ENCODE data around the gene CACNB2.

Gene CACNB2

DNA sequence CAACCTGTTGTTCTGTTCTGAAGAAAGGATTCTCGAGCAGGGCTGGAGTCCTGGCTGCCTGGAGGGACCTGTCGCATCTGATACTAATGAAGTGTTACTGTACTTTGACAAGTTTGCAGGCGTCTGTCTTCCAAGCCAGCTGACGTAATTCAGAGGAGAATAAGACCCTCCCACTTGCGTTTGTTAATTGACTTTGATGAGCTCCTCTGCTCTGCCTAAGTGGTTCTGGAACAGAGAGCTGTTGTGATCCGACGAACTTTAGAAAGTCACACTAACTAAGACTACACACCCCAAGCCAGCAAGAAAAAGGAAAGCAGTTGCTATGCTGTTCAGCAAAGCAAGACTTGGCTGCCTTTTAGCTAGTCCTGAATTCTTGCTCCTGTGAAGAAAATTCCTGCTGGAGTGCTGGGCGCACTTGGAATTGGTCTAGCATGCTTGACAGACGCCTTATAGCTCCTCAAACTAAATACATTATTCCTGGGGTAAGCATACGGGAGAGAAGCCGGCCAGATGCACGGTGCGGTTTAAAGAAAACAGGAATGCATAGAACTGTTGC, 200.3 kb downstream of the CACNB2 start:
- no peak for DNase-seq (ENCODE audit: low read depth)

DNA sequence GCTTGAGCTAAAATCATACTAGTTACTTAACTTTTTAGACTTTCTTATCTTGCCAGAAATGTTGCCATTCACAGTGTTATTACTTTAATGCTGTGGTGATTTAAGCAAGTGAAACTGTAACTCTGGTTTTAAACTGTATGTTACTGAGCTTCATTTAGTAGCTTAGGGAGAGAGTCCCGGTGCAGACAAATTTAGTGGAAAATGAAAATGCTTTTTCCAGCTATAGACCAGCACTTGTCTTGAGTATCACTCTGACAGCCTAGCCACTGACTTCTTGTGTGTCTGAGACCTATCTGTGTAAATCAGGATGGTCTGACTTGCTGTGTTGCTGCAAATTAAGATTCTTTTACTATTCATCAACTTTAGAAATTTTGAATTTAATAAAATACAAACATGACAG, 200.8 kb downstream of the CACNB2 start:
- DNase-seq (ENCODE audit: low read depth), result no peak

DNA sequence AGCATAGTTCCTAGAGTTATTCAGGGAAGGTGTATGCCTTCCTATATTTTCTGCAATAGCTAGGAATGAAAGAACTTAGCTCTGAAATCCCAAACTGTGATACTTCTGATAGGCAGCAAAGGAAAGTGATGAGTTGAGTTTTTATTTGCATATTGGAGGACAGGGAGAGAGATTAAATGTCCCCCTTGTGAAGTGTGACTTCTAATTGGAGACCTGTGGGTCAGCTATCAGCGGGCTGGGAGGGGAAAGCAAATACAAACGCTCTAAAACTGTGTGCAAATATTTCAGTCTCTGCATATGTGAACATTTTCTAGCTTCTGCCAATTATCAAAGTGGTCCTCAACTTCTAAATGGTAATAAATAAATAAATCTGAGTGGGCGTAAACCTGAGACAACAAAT, 203.3 kb downstream of the CACNB2 start:
- DNase-seq (ENCODE audit: low read depth), result no peak

DNA sequence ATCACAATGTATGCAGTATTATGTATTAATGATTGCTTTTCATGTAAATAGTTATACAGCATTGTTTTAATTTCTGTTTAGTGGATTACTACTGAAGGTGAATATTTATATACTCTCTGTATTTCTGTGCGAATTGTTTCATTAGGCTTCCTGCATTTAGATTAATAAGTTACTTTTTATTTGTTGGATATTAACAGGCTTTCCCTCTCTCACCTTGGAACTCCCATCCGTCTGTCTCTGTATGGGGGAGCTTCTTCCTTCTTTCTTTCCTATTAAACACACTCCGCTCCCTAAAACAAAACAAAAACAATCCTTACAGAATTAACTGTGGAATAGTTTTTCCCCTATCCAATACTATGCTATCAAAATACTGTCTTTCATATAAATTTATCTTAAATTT, 205.1 kb downstream of the CACNB2 start:
- DNase-seq (ENCODE audit: low read depth), result no peak

DNA sequence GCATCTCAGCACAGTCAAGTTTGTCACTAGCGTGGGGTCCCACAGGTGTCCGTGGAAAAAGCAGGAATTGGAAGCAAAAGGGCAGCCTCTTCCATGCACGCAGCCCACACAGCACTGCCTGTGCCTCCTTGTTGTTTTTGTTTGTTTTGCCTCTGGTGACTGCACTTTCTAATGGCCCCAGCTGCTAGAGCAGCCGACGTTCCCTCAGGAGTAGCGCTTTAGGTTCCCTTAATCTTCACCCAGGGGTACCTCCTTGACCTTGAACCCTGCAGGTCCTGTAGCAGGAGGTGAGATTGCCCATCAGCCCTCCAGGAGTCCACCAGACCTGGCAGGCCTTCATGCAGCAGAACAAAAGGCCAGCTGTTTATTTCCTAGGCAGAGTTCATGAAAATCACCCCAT, 210.1 kb downstream of the CACNB2 start:
- DNase-seq (ENCODE audit: low read depth), result no peak

DNA sequence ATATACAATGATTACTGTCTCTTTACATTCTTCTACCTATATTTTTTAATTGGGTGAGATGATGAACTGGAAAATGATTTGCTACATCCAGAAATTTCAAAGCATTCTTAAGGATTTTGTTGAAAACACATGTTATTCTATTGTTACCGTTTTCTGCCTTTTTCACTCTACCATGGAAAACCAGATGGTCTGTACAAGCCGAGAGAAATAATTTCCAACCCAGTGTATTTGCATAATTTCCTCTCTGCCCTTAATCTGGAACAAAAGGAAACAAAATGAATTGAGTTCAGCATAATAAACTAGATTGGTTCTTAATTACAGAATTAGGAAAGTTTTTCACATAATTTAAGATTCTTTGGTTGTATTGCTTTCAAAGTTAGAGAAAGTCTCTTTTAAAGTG, 211.2 kb downstream of the CACNB2 start:
- DNase-seq (ENCODE audit: low read depth), result no peak

DNA sequence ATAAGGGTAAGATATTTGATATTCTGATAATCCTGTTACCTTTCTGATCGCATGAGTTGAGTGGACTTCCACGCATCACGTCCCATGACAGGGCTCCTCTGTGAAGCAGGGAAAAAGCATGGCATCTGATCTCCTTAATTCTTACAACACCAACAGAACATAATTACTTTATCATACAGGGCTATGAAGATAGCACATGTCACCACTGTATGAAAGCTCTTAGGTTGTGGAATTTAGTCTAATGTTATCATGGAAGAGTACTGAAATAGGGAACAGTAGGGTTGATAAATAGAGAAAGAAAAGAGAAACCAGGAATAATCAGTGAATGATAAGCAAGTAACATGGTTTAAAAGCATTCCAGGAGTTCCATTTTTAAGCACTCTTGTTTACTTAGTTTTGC, 212.0 kb downstream of the CACNB2 start:
- no peak for DNase-seq (ENCODE audit: low read depth)

DNA sequence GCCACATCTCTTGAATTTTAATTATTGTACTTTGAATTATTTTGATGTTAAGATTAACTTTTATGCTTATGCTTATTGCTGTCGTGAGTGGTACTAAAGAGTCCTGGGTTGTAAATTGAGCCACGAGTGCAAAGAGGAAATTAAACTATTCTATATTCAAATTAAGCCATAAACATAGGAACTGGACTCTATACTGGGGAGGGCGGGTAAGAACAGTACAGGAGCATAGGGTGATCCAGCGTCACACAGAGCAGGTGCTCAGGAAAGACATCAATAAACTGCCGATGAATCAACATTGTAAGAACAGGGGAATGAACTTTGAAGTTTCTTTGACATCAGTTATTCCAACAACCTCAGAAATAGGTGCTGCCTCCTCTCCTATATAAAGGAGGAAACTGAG, 219.6 kb downstream of the CACNB2 start:
- DNase-seq (ENCODE audit: low read depth), result no peak

DNA sequence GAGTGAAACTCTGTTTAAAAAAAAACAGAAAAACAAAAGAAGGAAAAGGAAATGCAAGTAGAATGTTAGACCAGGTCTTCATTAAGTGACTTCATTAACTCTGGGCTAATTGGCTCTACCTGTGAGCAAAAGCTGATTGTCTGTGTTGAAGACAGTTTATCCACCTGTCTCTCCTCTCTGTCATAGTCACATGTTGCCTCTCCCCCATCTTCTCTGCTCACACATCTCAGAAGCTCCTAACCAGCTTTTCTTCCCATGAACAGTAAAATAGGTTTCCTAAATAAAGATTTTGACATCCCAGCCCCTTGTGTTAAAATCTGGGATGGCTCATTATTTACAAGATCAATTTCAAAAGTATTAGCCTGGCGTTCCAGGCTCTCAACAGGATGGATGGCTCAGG, 222.7 kb downstream of the CACNB2 start:
- DNase-seq (ENCODE audit: low read depth), result no peak

DNA sequence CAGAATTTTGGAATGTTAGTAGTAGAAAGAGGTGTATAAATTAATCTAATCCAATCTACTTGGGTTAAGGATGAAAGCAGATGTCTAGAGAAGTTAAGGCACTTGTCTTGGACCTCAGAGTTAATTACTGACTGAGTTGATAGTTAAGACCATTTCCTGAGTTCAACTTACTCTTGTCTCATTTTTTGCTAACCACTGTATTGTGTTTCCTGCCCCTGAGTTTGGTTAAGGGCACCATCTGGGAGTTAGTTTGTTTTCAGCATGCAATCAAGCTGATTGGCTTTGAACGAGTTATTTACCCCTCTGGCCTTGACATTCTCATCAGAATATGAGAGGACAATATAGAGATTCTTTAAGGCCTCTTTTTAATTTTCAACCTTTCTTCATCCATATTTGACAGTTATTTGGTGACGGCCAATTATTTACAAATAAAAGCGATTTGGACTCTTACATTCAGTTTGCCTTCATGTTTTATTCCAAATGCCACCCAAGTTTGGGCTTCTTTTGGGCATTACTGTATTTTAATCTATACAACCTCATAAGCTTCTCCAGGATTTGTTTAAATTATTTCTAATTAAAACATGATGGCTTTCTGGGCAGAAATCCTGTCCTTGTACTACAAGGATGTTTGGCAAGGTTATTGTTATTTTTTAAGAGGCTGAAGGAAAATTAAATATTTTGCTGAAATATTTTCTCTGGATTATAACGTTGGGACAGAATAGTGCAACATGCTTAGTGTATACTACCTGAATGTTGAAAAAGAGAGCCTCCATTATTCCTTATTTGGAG, 225.0 kb downstream of the CACNB2 start:
- no peak for DNase-seq (ENCODE audit: low read depth)

DNA sequence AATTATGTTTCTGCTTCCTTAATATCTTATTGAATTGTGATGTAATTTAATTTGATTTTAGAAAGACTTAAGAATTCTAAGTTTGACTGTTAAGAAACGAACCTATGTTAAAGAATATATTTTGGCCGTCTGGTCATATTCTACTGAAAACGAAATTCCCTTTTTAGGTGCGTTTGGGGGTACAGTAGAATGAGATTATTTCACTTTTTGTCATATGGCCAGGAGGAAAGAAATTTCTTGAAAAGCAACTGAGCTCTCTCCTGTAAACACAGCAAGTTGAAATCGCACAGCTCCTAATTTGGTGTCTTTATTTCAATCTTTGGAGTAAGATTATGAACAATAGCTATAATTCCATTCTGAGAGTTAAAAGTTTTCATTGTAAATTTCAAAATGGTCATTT, 227.6 kb downstream of the CACNB2 start:
- DNase-seq (ENCODE audit: low read depth), result no peak

DNA sequence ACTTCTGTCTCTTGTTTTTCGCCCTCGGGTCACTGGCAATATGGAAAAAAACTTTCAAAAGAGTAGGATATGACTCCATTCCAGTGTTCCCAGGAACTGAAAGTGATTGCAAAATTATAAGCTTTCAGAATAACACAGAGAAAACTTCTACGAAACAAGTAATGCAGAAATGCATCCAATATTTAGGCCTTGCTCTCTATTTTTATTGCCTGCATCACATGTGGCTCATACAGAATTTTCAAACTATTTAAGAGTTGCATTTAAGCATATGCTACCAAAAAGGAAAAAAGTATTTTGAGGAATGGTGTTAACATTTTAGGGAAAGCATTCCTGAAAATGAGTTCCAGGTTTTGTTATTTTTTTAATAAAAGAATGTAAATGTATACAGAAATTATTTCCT, 228.0 kb downstream of the CACNB2 start:
- DNase-seq (ENCODE audit: low read depth), result no peak

DNA sequence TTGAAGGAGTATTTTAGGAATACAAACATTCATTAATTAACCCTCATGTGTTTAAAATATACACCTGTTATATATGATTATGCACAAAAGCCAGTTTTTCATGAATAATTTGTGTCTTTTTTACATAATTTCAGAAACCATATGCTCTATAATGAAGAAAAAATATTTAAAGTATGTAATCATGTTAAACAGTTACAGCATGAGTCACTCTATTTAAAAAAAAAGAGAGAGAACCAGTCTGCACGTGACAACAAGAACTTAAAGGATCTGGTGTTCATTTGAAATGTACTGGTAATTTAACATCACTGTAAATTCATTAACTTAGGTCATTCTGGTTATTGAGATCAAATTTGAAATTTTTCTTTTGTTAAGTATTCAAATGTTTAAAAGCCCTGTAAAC, 228.5 kb downstream of the CACNB2 start:
- no peak for DNase-seq (ENCODE audit: low read depth)

DNA sequence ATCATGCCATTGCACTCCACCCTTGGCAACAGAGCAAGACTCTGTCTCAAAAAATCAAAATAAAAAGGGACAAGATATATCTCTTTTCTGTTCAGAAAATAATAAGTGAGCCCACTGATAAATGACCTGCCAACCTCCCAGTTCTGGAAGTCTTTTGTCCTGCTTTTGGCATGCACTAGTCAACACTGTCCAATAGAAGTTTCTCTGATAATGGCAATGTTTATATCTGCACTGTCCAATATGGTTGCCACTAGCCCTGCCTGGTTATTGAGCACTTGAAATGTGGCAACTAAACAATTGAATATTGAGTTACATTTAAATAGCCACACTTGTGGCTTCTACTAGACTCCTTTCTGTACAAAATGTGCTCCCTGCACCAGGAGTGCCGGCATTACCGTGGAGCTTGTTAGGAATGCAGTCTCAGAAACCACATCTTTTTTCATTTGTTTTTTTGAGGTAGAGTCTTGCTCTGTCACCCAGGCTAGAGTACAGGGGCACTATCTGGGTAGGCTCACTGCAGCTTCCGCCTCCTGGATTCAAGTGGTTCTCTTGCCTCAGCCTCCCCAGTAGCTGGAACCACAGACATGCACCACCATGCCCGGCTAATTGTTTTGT, 229.7 kb downstream of the CACNB2 start:
- DNase-seq (ENCODE audit: low read depth), result no peak

DNA sequence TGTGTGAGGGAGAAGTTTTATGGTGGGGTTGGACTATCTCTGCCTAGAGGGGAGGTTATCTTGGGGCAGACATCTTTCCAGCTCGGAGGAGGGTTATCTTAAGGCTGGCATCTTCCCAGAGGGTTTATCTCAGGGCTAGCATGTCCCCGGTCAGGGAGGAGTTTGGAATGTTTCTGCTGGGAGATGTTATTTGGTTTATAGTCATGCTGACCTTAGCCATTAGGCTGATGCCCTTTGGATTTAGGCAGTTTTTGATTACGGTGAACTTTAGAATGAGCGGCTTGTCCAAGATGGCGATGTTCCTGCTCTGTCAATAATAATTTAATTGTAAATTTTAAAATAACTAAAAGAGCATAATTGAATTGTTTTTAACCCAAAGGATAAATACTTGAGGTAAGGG, 236.4 kb downstream of the CACNB2 start:
- DNase-seq (ENCODE audit: low read depth), result no peak

DNA sequence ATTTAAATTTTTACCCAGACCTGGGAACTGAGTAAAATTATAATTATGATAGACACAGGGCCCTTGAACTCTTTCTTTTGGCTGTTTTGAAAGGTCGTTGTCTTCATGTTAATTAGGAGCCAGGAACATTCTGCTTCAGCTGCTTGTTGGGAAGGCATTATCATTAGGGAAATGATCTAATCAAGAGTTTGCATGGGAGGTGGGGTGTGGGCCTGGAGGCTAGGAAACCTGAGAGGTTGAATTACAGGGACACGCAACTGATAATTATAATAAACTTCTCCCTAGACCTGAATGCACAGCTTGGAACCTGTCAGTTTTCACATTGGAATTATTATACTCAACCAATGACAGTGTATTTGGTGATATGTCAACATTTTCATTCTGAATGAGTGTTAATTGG, 237.7 kb downstream of the CACNB2 start:
- DNase-seq (ENCODE audit: low read depth), result no peak

DNA sequence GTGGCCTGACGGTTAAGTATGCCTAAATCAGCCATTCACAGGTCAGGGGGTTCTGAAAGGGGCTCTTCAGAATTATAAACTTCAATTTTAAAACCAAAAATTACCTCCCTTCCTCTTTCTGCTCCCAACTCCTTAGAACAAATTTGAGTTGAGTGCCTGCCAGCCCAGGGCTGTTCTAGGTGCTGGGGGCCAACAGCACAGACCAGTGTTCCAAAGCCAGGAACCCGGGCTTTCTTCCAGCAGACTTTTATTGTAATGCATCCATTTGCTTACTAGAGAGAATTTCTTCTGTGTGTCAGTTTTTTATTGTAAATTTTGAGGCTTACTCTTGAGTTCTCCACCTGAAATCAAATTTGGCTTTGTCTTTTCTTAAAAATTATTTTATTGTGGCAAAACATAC, 238.5 kb downstream of the CACNB2 start:
- DNase-seq (ENCODE audit: low read depth), result no peak

DNA sequence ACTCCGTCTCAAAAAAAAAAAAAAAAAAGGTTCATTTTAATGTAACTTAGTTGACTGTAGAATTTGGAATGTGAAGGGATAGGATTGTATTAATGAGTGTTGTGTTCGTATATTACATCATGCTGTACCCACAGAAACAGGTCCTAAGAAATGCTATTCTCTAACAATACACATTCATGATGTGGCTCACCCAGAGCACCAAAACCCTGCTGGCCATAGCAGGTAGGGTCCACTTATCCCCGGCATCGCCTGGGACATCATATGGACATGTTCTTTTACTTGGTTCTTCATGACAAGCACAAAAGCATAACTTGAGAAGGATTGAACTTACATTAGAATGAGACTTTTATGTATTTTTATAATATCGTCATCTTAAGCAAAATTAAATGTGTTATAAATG, 241.5 kb downstream of the CACNB2 start:
- no peak for DNase-seq (ENCODE audit: low read depth)

DNA sequence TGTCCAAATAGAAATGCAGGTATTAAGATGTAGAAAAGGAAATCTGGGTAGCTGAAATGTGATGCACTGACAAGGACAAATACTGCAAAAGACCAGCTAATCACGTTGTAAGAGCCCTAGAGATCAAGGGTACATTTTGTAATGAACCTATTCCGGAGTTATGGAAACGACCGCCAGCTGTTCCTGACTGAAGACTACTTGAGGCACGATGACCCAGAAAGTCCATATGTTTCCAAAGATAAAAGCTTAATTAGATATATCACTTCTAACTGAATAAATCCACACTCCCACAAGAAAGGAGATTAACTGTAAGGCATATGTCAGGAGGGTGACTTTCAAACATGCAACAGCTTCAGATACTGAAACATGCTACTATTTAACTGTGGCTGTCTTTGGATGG, 257.7 kb downstream of the CACNB2 start:
- DNase-seq (ENCODE audit: low read depth), result no peak

DNA sequence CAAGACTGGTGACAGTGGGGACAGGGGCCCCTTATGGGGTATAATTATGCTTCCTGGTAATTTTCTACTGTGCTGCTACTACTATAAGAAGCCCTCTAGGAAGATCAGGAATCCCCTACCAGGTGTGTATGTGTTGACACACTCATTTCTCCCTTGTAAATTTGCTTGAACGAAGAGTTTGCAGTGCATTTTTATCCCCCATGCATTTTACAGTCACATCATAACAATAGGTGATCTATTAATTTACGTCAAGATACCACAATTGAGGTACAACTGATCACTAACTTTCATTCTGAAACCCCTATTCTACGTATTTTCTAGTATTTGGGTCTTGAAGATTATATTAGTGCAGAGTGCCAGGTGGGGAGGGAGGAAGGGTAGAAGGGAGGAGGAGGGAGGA, 258.9 kb downstream of the CACNB2 start:
- DNase-seq (ENCODE audit: low read depth), result no peak

DNA sequence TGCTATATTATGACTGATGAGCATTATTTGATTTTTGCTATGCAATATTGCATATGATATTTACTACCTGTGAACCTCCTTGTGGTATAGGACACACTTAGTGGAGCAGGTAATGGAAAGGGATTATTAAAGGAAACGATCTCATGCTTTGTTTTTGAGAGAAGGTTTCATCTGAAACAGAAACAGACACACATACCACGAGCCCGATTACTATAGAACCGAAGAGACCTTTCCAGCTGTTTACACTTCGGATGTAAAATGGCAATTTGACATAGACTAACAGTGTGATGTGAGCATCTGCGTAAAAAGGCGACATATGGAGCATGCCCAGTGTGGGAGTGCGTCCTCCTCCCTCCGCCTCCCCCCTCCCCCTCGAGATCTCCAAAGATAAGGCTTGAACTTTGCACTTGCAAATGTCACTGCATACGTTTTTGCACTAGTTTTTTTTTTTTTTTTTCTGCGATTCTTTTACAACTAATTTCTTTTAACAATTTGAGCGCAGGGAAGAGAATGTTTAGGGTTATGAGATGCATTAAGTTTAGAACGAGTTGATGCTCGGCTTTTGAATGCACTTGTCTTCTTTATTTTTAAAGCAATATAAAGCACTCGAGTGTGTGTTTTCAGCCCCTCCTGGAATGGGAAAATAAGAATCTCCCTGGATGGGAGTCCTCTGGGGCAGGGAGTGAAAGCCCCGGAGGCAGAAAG, 260.1 kb downstream of the CACNB2 start:
- no peak for DNase-seq (ENCODE audit: low read depth)

DNA sequence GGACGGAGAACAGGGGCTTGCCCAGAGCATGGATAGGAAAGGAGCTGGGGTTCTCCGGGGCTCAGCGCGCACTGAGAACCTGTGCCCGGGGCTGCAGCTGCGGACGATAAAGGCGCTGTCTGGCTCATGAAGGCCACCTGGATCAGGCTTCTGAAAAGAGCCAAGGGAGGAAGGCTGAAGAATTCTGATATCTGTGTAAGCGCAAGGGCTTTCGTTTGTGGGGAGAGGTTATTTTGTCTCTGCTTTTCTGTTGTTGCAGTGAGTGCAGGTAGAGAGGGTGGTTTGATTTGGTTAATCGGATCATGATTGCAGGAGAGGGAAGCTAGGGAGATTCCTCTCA, 260.7 kb downstream of the CACNB2 start:
- DNase-seq (ENCODE audit: low read depth), result no peak

Data from stimulated activated CD8-positive, alpha-beta memory T cell treated with anti-CD3 and anti-CD28 coated beads, Interleukin-15, amount 100 ng/mL, for 24 hours (primary cell).